HG02571 (cell line): Measurements from ENCODE around the gene HAP1.
"Not testable (repeated sequence)": the region's sequence is repeated elsewhere in the genome, so short reads cannot be mapped to it uniquely, and the experiment has no call there.

Source experiments
- ATAC-seq: cut with Tn5 transposase; IDR thresholded peaks from one replicate; pipeline ENCODE4 v1.9.1; 2021; ENCODE audit warnings: mild to moderate bottlenecking, moderate library complexity; ENCODE audit not compliant: unreplicated experiment

HAP1 gene

GRCh38 chr17:41692722-41693521, 41.5 kb downstream of the HAP1 start:
- ATAC-seq = no peak

- ATAC-seq = no peak
These were observed 43.2 kb downstream of the HAP1 start for GRCh38 chr17:41691031-41691777.

- no peak for ATAC-seq
These were observed 43.9 kb downstream of the HAP1 start for GRCh38 chr17:41690497-41690896.

GRCh38 chr17:41689497-41690299, 44.7 kb downstream of the HAP1 start:
- no peak for ATAC-seq

GRCh38 chr17:41688641-41689496, 45.6 kb downstream of the HAP1 start, which contains the start of gene EIF1:
TSS of gene EIF1 (plus strand) at chr17:41688885. CDS start at chr17:41689039, 154 bp downstream.
- ATAC-seq = peak; percentile 68

- ATAC-seq = peak; percentile 1
These were observed 46.4 kb downstream of the HAP1 start for GRCh38 chr17:41687828-41688640.

- ATAC-seq = no peak
These were observed 48.2 kb downstream of the HAP1 start for GRCh38 chr17:41686281-41686680.

GRCh38 chr17:41685753-41686152, 48.7 kb downstream of the HAP1 start:
- not testable (repeated sequence) for ATAC-seq

GRCh38 chr17:41684035-41684434, 50.4 kb downstream of the HAP1 start:
- no peak for ATAC-seq

GRCh38 chr17:41683441-41684007, 50.9 kb downstream of the HAP1 start:
- no peak for ATAC-seq

- no peak for ATAC-seq
These were observed 51.8 kb downstream of the HAP1 start for GRCh38 chr17:41682631-41683030.

- ATAC-seq = no peak
These were observed 52.7 kb downstream of the HAP1 start for GRCh38 chr17:41681776-41682175.

- ATAC-seq = no peak
These were observed 53.9 kb downstream of the HAP1 start for GRCh38 chr17:41680426-41681040.

- ATAC-seq = no peak
These were observed 54.6 kb downstream of the HAP1 start for GRCh38 chr17:41679740-41680425.

GRCh38 chr17:41678907-41679739, 55.3 kb downstream of the HAP1 start:
- peak; percentile 41 for ATAC-seq

GRCh38 chr17:41678411-41678906, 56.0 kb downstream of the HAP1 start:
- no peak for ATAC-seq

- ATAC-seq = no peak
These were observed 58.4 kb downstream of the HAP1 start for GRCh38 chr17:41676058-41676419.
